ENCODE data around the gene MMP28. TPM values are rescaled to one million over a fixed set of nuclear protein-coding genes. Genes with fewer than 3 reads are reported as not detected.

MMP28 gene
- total and polyA plus RNA-seq, 2 donors from 2014 or later, result 4.5 to 10.3 TPM

- DNase-seq (no peak), FAIRE-seq (no peak)
- H3K9me3 ChIP-seq (ENCODE audit: control insufficient read depth in 2 of 3, insufficient read depth in 1 of 3, low read length in 3 of 3), result no peaks in the 10 kb centered on the region
- no peak overlapping the region for H3K9ac ChIP-seq (ENCODE audit: low read length in 3 of 3)
- intact Hi-C loops (cut with DNase I), result no loop called here
- peaks cover 19 to 48% (median 23%) of the 10 kb centered on the region in 3 donors for H3K36me3 ChIP-seq (ENCODE audit: control insufficient read depth in 2 of 3, insufficient read depth in 3 of 3, low read length in 3 of 3)
- TF ChIP-seq CTCF (IDR thresholded peaks at IDR 0.05; ENCODE audit: borderline replicate concordance, extremely low read depth, insufficient read depth), result no peak
- H3K27ac ChIP-seq (ENCODE audit: low read depth in 2 of 2, low read length in 2 of 2), result no peak overlapping the region
- no peak overlapping the region for H3K4me3 ChIP-seq (ENCODE audit: low read length in 3 of 3)
- H3K27me3 ChIP-seq (ENCODE audit: control insufficient read depth, insufficient read depth, low read length), result no peaks in the 10 kb centered on the region
- H3K4me1 ChIP-seq (ENCODE audit: control insufficient read depth in 2 of 3, insufficient read depth in 2 of 3, low read depth in 1 of 3, low read length in 3 of 3), result peaks cover 0 to 3% (median 0%) of the 10 kb centered on the region in 3 donors
Measured at GRCh38 chr17:35821308-35821707, 25.9 kb upstream of the MMP28 start.

- DNase-seq, result no peak
- Histone ChIP-seq H3K4me1 (ENCODE audit: control insufficient read depth in 2 of 3, insufficient read depth in 2 of 3, low read depth in 1 of 3, low read length in 3 of 3) (peaks cover 0 to 3% (median 0%) of the 10 kb centered on the region in 3 donors), H3K4me3 (ENCODE audit: low read length in 3 of 3) (no peak overlapping the region), H3K27ac (ENCODE audit: low read depth in 2 of 2, low read length in 2 of 2) (no peak overlapping the region), H3K36me3 (ENCODE audit: control insufficient read depth in 2 of 3, insufficient read depth in 3 of 3, low read length in 3 of 3) (peaks cover 16 to 44% (median 18%) of the 10 kb centered on the region in 3 donors), H3K9ac (ENCODE audit: low read length in 3 of 3) (no peak overlapping the region), H3K9me3 (ENCODE audit: control insufficient read depth in 2 of 3, insufficient read depth in 1 of 3, low read length in 3 of 3) (no peaks in the 10 kb centered on the region), H3K27me3 (ENCODE audit: control insufficient read depth, insufficient read depth, low read length) (no peaks in the 10 kb centered on the region)
- TF ChIP-seq CTCF (IDR thresholded peaks at IDR 0.05; ENCODE audit: borderline replicate concordance, extremely low read depth, insufficient read depth), result no peak
- FAIRE-seq, result no peak
- intact Hi-C loops (cut with DNase I), result no loop called here
Measured at GRCh38 chr17:35819455-35819854, 24.0 kb upstream of the MMP28 start.

DNA sequence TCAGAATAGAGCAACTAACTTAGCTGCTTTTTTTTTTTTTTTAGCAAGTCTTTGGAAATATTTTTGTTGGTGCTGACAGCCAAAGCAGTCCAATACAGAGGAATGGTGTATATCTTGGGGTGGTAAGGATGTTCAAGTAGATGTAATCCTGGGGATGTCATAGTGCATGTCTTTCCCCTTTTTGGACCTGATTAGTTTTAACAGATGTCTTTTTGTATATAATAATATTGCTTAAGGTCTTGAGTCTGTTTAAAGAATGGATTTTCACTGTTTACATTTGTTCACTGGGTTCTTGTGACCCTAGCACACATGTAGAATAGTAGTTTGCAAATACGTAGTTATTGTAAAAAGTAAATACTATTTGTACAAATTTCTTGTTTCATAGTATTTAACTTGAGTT is 21.8 kb upstream of the MMP28 start:
- FAIRE-seq, result no peak
- Histone ChIP-seq H3K4me3 (ENCODE audit: low read length in 3 of 3) (no peak overlapping the region), H3K27me3 (ENCODE audit: control insufficient read depth, insufficient read depth, low read length) (no peaks in the 10 kb centered on the region), H3K4me1 (ENCODE audit: control insufficient read depth in 2 of 3, insufficient read depth in 2 of 3, low read depth in 1 of 3, low read length in 3 of 3) (peaks cover 0 to 3% (median 0%) of the 10 kb centered on the region in 3 donors), H3K9ac (ENCODE audit: low read length in 3 of 3) (no peak overlapping the region), H3K9me3 (ENCODE audit: control insufficient read depth in 2 of 3, insufficient read depth in 1 of 3, low read length in 3 of 3) (no peaks in the 10 kb centered on the region), H3K27ac (ENCODE audit: low read depth in 2 of 2, low read length in 2 of 2) (no peak overlapping the region), H3K36me3 (ENCODE audit: control insufficient read depth in 2 of 3, insufficient read depth in 3 of 3, low read length in 3 of 3) (peaks cover 5 to 28% (median 7%) of the 10 kb centered on the region in 3 donors)
- TF ChIP-seq CTCF (IDR thresholded peaks at IDR 0.05; ENCODE audit: borderline replicate concordance, extremely low read depth, insufficient read depth), result no peak
- intact Hi-C loops (cut with DNase I), result no loop called here
- no peak for DNase-seq

GRCh38 chr17:35816723-35817122 is 21.3 kb upstream of the MMP28 start:
- FAIRE-seq (no peak), DNase-seq (no peak)
- intact Hi-C loops (cut with DNase I), result no loop called here
- peaks cover 2 to 4% (median 3%) of the 10 kb centered on the region in 3 donors for H3K4me1 ChIP-seq (ENCODE audit: control insufficient read depth in 2 of 3, insufficient read depth in 2 of 3, low read depth in 1 of 3, low read length in 3 of 3)
- no peak overlapping the region for H3K4me3 ChIP-seq (ENCODE audit: low read length in 3 of 3)
- no peaks in the 10 kb centered on the region for H3K9me3 ChIP-seq (ENCODE audit: control insufficient read depth in 2 of 3, insufficient read depth in 1 of 3, low read length in 3 of 3)
- no peaks in the 10 kb centered on the region for H3K27me3 ChIP-seq (ENCODE audit: control insufficient read depth, insufficient read depth, low read length)
- H3K27ac ChIP-seq (ENCODE audit: low read depth in 2 of 2, low read length in 2 of 2), result no peak overlapping the region
- peaks cover 5 to 23% (median 7%) of the 10 kb centered on the region in 3 donors for H3K36me3 ChIP-seq (ENCODE audit: control insufficient read depth in 2 of 3, insufficient read depth in 3 of 3, low read length in 3 of 3)
- TF ChIP-seq CTCF (IDR thresholded peaks at IDR 0.05; ENCODE audit: borderline replicate concordance, extremely low read depth, insufficient read depth), result no peak
- no peak overlapping the region for H3K9ac ChIP-seq (ENCODE audit: low read length in 3 of 3)

All from kidney (tissue), 14 donors.